Activated gamma-delta T cell (primary cell): Measurements from ENCODE around the gene NPEPL1.

Experiments used
- DNase-seq: peaks from one replicate; lab custom pipeline; 2025; lab: John Stamatoyannopoulos, UW

The NPEPL1 gene

GRCh38 chr20:58700121-58700821 lies 7.7 kb downstream of the NPEPL1 start:
- no peak for DNase-seq

GRCh38 chr20:58700823-58701222 lies 8.2 kb downstream of the NPEPL1 start:
- DNase-seq = no peak

- no peak for DNase-seq
Measured at GRCh38 chr20:58701431-58702160, 9.0 kb downstream of the NPEPL1 start.

- no peak for DNase-seq
Measured at GRCh38 chr20:58702161-58702510, 9.5 kb downstream of the NPEPL1 start.

- DNase-seq = no peak
Measured at GRCh38 chr20:58702859-58703648, 10.5 kb downstream of the NPEPL1 start.

- no peak for DNase-seq
Measured at GRCh38 chr20:58703765-58704371, 11.3 kb downstream of the NPEPL1 start.

- DNase-seq = no peak
Measured at GRCh38 chr20:58705208-58705926, 12.8 kb downstream of the NPEPL1 start.

- DNase-seq = no peak
Measured at GRCh38 chr20:58706150-58706892, 13.7 kb downstream of the NPEPL1 start.

- DNase-seq = no peak
Measured at GRCh38 chr20:58706975-58707681, 14.5 kb downstream of the NPEPL1 start.

- no peak for DNase-seq
Measured at GRCh38 chr20:58707770-58708169, 15.2 kb downstream of the NPEPL1 start.

- no peak for DNase-seq
Measured at GRCh38 chr20:58708246-58708931, 15.8 kb downstream of the NPEPL1 start.

GRCh38 chr20:58709013-58709702 lies 16.6 kb downstream of the NPEPL1 start:
- no peak for DNase-seq

GRCh38 chr20:58709703-58710039 lies 17.1 kb downstream of the NPEPL1 start:
- no peak for DNase-seq

- no peak for DNase-seq
Measured at GRCh38 chr20:58710481-58711265, 18.1 kb downstream of the NPEPL1 start.

- no peak for DNase-seq
Measured at GRCh38 chr20:58711266-58712051, 18.9 kb downstream of the NPEPL1 start.

GRCh38 chr20:58712151-58712791 lies 19.7 kb downstream of the NPEPL1 start:
- DNase-seq = no peak
